Astrocyte (in vitro differentiated cells and primary cell): Measurements from ENCODE around the gene ATP6V1B1.

ENCODE experiments used
- EZH2 ChIP-seq: IDR thresholded peaks from 2 replicates; pipeline ENCODE4 v1.6.1; 2012; ENCODE audit warnings: mild to moderate bottlenecking, low read length, inconsistent platforms; ENCODE audit not compliant: insufficient read depth
- TF ChIP-seq, protein P1 (sequence below): IDR thresholded peaks from 2 replicates; pipeline ENCODE4 v1.5.1; 2011; ENCODE audit warnings: low read depth, mild to moderate bottlenecking, inconsistent platforms, low read length, moderate library complexity; ENCODE audit not compliant: insufficient read depth

DNA sequence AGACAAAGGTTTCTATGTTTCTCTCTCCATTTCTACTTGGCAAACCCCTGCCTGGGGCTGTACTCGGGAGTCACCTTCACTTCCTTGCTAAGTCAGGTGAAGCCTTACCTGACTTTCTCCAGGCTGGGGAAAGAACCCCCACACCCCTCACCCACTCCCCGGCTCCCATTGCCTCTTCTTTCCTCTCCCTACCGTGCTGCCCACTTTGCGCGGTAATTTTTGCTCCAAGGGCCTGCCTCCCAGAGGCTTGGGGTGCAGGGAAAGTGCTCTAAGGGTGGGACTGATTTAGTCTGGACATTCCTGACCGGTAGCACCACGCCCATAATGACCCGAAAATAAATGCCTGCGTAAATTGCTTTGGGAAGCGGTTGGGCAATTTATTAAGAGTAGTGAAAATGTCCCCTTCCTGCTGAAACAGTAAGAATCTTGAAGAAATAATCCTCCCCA is 49.1 kb upstream of the ATP6V1B1 start:
- TF ChIP-seq, protein P1, sequence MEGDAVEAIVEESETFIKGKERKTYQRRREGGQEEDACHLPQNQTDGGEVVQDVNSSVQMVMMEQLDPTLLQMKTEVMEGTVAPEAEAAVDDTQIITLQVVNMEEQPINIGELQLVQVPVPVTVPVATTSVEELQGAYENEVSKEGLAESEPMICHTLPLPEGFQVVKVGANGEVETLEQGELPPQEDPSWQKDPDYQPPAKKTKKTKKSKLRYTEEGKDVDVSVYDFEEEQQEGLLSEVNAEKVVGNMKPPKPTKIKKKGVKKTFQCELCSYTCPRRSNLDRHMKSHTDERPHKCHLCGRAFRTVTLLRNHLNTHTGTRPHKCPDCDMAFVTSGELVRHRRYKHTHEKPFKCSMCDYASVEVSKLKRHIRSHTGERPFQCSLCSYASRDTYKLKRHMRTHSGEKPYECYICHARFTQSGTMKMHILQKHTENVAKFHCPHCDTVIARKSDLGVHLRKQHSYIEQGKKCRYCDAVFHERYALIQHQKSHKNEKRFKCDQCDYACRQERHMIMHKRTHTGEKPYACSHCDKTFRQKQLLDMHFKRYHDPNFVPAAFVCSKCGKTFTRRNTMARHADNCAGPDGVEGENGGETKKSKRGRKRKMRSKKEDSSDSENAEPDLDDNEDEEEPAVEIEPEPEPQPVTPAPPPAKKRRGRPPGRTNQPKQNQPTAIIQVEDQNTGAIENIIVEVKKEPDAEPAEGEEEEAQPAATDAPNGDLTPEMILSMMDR: no peak
- no peak for TF ChIP-seq EZH2
